Activated CD4-positive, CD25-positive, alpha-beta regulatory T cell treated with anti-CD3 and anti-CD28 coated beads, Interleukin-2, amount 50 U/mL, for 72 hours (primary cell): ENCODE results near the gene VPS8.
A peak's percentile ranks its signal among the peaks of the same experiment; 100 is the strongest.

Experiments used
- DNase-seq: peaks from one replicate; pipeline ENCODE4 v3.0.0; 2021

VPS8 gene

GRCh38 chr3:184812662-184813042 lies 686 bp downstream of the VPS8 start:
- DNase-seq: peak; percentile 43

DNA sequence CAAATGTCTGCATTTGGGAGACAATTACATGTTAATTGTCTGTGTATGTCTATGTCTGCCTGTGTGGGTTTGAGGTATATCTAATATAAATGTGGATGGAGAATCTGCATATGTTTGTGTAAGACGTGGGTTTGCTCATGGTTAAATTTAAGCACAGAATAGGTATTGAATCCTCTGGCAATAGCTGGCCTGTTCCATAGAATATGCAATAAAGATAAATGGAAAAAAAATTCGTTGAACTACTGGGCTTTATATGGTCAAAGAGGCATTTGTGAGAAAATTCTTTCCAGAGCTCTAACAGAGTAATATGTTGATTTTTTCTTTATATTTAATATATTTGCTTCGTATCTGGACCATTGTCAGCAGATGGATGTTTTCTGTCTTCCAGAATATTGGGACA lies 1.4 kb downstream of the VPS8 start:
- no peak for DNase-seq

DNA sequence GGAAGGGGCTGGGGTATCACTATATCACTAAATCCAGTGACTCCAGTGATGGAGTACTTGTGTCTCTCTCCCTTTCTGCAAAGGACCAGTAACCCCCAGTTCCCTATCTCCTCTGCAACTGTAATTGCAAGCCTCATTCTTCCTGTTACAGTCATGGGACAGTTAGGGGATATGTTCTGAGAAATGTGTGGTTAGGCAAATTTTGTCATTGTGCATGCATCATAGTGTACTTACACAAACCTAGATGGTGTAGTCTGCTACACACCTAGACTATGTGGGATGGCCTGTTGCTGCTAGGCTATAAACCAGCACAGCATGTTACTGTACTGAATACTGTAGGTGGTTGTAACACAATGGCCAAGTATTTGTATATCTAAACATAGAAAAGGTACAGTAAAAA lies 2.2 kb downstream of the VPS8 start:
- DNase-seq: no peak

GRCh38 chr3:184815046-184815930 lies 3.3 kb downstream of the VPS8 start:
- no peak for DNase-seq

GRCh38 chr3:184816614-184817013 lies 4.6 kb downstream of the VPS8 start:
- no peak for DNase-seq

GRCh38 chr3:184820525-184820924 lies 8.6 kb downstream of the VPS8 start:
- DNase-seq: no peak

GRCh38 chr3:184821034-184821433 lies 9.1 kb downstream of the VPS8 start:
- DNase-seq: no peak

DNA sequence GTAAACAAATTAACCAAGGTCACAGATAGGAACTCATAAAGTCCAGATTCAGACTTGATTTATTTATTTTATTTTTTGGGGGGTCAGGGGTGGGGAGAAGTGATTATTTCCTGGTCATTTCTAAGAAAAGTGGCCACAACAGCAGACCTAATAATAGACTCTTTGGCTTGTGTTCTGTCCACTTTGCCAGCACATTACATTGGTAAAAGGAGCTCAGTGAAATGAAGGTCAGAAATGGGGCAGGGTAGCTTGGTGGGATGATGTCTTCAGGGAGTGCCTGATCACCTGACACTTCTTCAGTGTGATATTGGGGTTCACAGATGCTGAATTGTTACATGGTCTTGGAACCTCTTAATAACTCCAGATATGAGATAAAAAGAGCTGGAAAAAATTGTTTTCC lies 10.1 kb downstream of the VPS8 start:
- no peak for DNase-seq

DNA sequence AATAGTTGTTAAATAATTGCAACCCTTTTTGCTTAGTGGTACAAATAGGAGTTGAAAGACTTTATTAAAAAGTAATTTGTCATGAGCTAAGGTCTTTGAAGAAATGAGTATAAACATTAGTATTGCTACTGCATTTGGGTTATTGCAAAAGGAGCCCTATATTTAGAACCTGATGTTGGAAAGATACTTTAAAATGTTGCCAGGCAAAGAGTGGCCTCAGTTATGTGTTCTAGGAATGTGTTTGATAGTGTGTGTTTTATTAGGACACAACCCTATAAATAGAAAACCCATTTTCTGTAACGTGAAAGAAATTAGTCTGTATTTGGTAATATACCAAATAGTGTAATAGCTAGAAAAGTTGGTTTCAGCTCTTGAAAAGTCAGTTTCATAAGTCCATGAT lies 10.7 kb downstream of the VPS8 start:
- no peak for DNase-seq

- DNase-seq: no peak
These were observed 12.0 kb downstream of the VPS8 start for GRCh38 chr3:184823990-184824389.

DNA sequence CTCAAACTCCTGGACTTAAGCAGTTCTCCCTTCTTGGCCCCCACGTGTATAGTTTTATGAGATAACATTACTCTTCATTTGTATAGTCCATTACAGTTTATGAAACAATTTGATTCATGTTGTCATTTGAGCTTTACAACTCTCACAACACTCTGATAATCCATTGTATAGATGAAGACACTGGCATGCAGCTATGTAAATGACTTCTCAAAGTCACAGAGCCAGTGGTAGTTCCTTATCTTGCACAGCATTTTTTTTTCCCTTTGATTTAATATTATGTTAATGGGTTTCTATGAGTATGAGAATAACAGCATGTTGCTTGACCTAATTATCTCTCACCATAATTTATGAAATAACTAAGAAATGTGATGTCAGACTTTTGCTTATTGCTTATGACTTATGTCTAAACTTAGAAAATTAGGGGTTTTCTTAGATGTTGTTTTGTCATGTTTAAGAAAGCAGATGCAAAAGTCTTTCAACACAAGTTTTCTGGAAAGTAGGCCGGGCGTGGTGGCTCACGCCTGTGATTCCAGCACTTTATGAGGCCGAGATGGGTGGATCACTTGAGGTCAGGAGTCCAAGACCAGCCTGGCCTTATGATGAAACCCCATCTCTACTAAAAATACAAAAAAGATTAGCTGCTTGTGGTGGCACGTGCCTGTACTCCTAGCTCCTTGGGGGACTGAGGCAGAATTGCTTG lies 13.3 kb downstream of the VPS8 start:
- no peak for DNase-seq

GRCh38 chr3:184827572-184827971 lies 15.6 kb downstream of the VPS8 start:
- DNase-seq: no peak

DNA sequence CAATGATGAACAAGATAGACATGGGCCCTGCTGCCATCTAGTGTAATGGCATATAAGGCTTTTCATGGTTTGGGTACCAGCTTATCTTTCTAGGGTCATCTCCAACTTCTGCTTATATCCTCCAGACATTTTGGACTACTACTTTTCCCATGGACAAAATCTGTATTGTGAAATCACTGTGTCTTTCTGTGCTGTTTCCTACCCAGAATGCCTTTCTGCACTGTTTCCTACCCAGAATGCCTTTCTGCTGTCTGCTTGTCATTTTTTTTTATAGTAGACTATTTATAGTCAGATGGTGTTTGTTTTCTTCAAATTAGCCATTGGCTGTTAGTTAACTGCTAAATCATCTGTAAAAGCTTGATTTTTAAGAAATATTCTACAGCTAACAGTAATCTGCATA lies 20.1 kb downstream of the VPS8 start:
- DNase-seq: no peak

DNA sequence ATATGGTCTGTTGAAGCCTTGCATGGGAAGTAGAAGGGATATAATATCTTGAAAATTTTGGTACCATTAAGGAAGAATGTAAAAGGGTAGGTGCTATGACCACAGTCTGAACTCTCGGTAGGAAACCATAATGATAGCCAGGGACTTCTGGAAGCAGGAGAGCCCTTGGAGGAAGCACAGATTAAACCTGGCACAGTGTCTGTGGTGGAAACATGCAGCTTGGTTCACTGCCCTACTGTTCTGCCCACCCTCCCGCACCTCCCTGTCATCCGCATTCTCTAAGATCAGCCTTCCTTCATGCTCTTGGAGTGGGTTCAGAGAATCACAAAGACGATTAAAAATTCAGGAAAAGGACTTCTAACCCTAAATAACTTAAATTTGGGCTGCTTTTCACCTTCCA lies 20.9 kb downstream of the VPS8 start:
- no peak for DNase-seq

DNA sequence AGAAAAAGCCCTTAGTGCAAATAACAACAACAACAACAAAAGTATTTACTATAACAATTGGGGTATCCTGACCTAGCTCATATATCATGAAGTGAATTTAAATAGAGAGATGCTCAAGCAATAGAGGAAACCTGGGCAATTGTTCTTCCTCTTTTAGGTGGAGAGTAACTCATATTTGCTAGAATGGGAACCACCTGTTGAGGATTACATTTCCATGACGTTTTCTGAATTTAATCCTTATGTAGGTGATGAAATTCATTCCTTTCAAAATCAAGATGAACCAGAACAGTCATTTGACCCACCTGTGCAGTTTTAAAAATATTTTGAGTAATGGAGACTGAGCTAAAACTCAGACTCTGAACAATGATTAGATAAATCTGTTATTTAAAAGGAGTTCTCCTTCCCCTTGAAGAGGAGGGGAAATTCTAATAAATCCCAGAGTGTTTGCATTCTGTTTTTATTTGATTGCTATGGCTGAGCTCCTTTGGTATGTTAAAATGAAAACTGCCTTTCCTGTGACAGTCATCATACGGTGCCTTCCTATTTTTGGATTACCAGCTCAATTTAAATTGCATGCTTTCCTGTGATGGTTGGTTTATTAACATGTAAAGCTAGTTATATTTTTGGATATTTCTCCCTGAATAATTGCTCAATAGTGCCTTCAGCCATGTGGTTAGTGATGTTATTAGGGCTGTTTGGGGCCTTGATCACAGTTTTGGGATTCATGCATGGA lies 24.3 kb downstream of the VPS8 start:
- no peak for DNase-seq

DNA sequence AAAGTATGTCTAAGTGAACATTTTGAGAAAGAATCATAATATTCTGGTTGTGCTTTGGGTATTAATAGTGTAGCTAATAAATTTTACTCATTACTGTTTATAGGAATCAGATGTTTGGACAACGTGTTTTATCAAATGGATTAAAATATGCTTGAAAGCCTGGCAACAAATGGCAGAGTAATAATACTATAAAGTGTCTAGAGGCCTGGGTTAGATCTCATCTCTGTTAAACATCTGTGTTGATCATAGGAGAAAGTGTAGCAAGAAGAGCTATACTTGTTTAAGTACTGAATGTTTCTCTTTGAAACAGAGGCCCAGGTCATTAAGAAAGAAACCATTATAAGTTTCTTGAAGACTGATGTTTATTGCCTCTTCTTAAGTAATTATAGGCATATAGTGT lies 30.5 kb downstream of the VPS8 start:
- no peak for DNase-seq

DNA sequence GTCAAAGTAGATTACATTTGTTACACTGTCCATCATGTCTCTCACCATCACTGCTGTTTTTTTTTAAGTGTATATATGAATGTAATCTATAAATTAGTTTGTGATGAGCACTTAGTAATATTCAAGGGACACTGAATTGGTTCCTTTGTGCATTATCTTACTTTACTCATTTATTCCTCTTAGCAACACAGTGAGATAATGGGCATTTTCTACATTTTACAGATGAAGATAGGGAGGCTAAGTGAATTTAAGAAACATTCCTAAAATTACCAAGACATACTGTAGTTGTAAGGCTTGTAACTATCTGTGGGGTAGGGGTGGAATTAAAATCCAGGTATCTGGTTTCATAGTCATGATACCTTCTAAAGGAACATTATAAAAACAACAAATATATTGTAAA lies 33.9 kb downstream of the VPS8 start:
- DNase-seq: no peak

DNA sequence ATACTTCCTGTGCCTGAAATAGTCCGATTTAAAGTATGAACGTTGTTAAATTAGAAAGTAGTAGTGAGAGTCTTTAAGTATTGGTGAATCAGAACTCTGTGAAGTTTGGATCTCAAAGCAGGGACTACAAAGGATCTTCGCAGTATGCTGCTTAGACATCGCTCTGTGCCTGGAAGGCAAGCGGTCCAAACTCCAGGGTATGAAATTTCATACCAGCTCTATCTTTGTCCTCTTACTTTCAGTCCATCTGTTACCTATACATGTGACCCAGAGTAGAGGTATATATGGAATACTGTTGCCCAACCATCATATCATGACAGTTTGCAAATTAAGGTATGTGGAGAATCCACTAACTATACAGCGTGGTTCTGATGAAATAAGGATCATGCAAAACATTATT lies 34.5 kb downstream of the VPS8 start:
- no peak for DNase-seq

DNA sequence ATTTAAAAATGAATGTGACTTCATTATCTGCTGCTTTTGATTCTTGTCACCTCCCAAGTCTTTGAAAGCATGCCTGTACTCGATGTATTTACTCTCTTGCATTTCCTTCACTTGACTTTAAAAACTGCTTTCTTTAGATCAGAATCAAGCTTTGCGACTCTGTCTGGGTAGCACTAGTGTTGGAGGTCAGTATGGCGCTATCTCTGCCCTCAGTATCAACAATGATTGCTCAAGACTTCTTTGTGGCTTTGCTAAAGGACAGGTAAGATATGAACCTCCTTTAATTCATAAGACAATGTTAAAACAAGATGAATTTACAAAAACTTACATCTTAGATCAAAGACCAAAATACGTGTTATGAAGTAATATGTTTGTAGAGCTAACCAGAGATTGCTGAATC lies 37.0 kb downstream of the VPS8 start:
- DNase-seq: no peak

DNA sequence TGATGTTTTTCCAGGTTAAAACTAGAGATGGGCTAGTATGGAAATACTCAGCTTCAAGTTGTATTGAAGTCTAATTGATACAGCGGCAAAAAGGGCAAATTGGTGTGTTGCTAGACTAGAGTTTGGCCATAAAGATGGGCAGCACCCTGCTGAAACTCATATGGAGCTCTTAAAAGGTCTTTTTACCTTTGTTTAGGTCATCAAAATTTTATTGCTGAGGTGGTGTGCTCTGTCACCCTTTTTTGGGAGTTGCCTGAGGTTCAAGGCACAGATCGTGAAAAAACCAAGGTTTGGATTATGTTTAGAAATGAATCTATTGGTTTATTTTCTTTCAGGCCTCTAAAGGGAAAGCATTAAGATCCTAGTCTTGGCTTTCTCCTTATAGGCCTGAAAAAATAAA lies 38.2 kb downstream of the VPS8 start:
- no peak for DNase-seq

- DNase-seq: no peak
These were observed 45.1 kb downstream of the VPS8 start for GRCh38 chr3:184857099-184857498.

- no peak for DNase-seq
These were observed 52.0 kb downstream of the VPS8 start for GRCh38 chr3:184864000-184864399.

- no peak for DNase-seq
These were observed 56.5 kb downstream of the VPS8 start for GRCh38 chr3:184868477-184868876.

DNA sequence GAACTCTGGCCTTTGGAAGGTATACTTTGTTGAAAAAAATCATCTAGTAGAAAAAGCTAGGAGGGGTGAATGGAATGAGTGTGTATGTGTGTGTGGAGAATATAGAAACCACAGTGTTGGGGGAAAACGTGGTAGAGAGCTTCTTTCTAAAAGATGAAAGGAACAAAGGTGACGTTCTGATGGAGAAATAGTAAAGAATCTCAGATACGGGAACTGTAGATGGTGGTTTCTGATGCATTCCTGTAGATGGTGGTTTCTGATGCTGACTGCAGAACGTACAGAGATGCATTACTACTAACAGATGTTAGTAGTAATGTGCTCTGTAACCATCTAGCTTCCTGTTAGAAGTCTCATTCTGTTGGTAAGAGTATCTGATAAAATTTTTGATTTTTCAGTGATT lies 60.2 kb downstream of the VPS8 start:
- DNase-seq: no peak
